ENCODE data around the gene UBE2E2. TPM values are rescaled to one million over a fixed set of nuclear protein-coding genes. Genes with fewer than 3 reads are reported as not detected.

The UBE2E2 gene
- polyA plus RNA-seq, 1 donor (not counting 4 experiments of a cell fraction or from before 2014, with no cell fraction given) = 63.2 TPM

DNA sequence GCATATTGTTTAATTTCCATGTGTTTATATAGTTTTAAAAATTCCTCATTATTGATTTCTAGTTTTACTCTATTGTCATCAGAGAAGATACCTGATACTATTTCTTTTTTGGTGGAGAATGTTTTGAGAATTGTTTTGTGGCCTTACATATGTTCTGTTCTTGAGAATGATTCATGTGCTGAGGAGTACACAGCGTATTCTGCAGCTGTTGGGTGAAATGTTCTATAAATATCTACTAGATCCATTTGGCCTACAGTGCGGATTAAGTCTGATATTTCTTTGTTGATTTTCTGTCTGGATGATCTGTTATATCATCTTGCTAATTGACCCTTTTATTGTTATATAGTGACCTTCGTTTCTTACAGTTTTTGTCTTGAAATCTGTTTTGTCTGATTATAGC lies 109.7 kb downstream of the UBE2E2 start:
- no peak for FAIRE-seq
- Histone ChIP-seq H3K4me1 (ENCODE audit: control insufficient read depth, extremely low read depth, insufficient read depth, low read length) (peaks cover 3% of the 10 kb centered on the region), H3K4me2 (ENCODE audit: control insufficient read depth, extremely low read depth, insufficient read depth, low read depth, low read length) (no peak overlapping the region), H3K36me3 (ENCODE audit: control insufficient read depth in 2 of 2, extremely low read depth in 1 of 2, insufficient read depth in 2 of 2, low read length in 2 of 2) (no peaks in the 10 kb centered on the region), H4K20me1 (ENCODE audit: control insufficient read depth, extremely low read depth, insufficient read depth, low read length) (no peaks in the 10 kb centered on the region), H2AFZ (ENCODE audit: control insufficient read depth, low read length) (no peak overlapping the region), H3K9me3 (ENCODE audit: control insufficient read depth, low read depth, low read length) (peaks cover 4% of the 10 kb centered on the region), H3K9ac (ENCODE audit: control insufficient read depth, extremely low read depth, insufficient read depth, low read length) (no peak overlapping the region), H3K79me2 (ENCODE audit: control insufficient read depth, insufficient read depth, low read length) (peaks cover 14% of the 10 kb centered on the region), H3K27me3 (ENCODE audit: control insufficient read depth, extremely low read depth, insufficient read depth, low read length) (no peaks in the 10 kb centered on the region), H3K4me3 (ENCODE audit: control insufficient read depth in 2 of 3, extremely low read depth in 1 of 3, insufficient read depth in 2 of 3, low read depth in 1 of 3, low read length in 3 of 3) (no peak overlapping the region), H3K27ac (ENCODE audit: control insufficient read depth, insufficient read depth, low read length) (no peak overlapping the region), H3K9me1 (ENCODE audit: control insufficient read depth, extremely low read depth, insufficient read depth, low read length) (no peaks in the 10 kb centered on the region)
- dilution Hi-C loops (cut with MboI; ENCODE audit: extremely low pct_ligation_motif_present, low sequenced_read_pairs) = no loop called here
- no peak for DNase-seq (ENCODE audit: low read depth, low spot score)
- TF ChIP-seq, protein P1, sequence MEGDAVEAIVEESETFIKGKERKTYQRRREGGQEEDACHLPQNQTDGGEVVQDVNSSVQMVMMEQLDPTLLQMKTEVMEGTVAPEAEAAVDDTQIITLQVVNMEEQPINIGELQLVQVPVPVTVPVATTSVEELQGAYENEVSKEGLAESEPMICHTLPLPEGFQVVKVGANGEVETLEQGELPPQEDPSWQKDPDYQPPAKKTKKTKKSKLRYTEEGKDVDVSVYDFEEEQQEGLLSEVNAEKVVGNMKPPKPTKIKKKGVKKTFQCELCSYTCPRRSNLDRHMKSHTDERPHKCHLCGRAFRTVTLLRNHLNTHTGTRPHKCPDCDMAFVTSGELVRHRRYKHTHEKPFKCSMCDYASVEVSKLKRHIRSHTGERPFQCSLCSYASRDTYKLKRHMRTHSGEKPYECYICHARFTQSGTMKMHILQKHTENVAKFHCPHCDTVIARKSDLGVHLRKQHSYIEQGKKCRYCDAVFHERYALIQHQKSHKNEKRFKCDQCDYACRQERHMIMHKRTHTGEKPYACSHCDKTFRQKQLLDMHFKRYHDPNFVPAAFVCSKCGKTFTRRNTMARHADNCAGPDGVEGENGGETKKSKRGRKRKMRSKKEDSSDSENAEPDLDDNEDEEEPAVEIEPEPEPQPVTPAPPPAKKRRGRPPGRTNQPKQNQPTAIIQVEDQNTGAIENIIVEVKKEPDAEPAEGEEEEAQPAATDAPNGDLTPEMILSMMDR (optimal IDR thresholded peaks at IDR 0.05 in 1 of 3, IDR thresholded peaks at IDR 0.05 in 1 of 3, conservative IDR thresholded peaks at IDR 0.05 in 1 of 3; ENCODE audit: extremely low read depth in 1 of 3, insufficient read depth in 2 of 3, low read length in 3 of 3) = no peak

DNA sequence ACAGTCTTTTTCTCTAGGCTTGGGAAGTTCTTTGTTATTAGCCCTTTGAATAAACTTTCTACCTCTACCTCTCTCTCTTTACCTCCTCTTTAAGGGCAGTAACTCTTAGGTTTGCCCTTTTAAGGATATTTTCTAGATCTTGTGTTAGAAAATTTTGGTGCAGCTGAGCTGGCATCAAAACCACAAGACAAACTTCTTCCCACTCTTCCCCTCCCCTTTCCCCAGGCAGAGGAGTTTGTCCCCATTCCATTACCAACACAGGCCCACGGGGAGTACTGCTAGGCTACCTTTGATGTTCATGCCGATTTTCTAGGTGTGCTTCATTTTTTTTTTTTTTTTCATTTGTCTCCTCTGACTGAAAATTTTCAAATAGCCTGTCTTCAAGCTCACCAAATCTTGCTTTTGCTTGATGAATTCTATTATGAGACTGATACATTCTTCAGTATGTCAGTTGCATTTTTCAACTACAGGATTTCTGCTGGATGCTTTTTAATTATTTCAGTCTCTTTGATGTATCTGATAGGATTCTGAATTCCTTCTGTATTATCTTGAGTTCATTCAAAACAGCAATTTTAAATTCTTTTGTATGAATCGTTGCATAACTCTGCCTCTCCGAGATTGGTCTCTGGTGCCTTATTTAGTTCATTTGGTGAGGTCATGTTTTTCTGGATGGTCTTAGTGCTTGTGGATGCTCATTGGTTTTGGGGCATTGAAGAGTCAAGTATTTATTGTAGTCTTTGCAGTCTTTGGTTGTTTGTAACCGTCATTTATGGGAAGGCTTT lies 112.0 kb downstream of the UBE2E2 start:
- no peak overlapping the region for H3K9ac ChIP-seq (ENCODE audit: control insufficient read depth, extremely low read depth, insufficient read depth, low read length)
- FAIRE-seq (no peak), DNase-seq (ENCODE audit: low read depth, low spot score) (no peak)
- no peak overlapping the region for H3K4me2 ChIP-seq (ENCODE audit: control insufficient read depth, extremely low read depth, insufficient read depth, low read depth, low read length)
- no peak overlapping the region for H2AFZ ChIP-seq (ENCODE audit: control insufficient read depth, low read length)
- H3K4me3 ChIP-seq (ENCODE audit: control insufficient read depth in 2 of 3, extremely low read depth in 1 of 3, insufficient read depth in 2 of 3, low read depth in 1 of 3, low read length in 3 of 3) = no peak overlapping the region
- no peaks in the 10 kb centered on the region for H3K27me3 ChIP-seq (ENCODE audit: control insufficient read depth, extremely low read depth, insufficient read depth, low read length)
- TF ChIP-seq, protein P1 (optimal IDR thresholded peaks at IDR 0.05 in 1 of 3, IDR thresholded peaks at IDR 0.05 in 1 of 3, conservative IDR thresholded peaks at IDR 0.05 in 1 of 3; ENCODE audit: extremely low read depth in 1 of 3, insufficient read depth in 2 of 3, low read length in 3 of 3) = no peak
- TF ChIP-seq EZH2 (IDR thresholded peaks at IDR 0.05; ENCODE audit: low read length) = no peak
- no peaks in the 10 kb centered on the region for H3K36me3 ChIP-seq (ENCODE audit: control insufficient read depth in 2 of 2, extremely low read depth in 1 of 2, insufficient read depth in 2 of 2, low read length in 2 of 2)
- no peaks in the 10 kb centered on the region for H3K4me1 ChIP-seq (ENCODE audit: control insufficient read depth, extremely low read depth, insufficient read depth, low read length)
- dilution Hi-C loops (cut with MboI; ENCODE audit: extremely low pct_ligation_motif_present, low sequenced_read_pairs) = no loop called here
- peaks cover 4% of the 10 kb centered on the region for H3K9me3 ChIP-seq (ENCODE audit: control insufficient read depth, low read depth, low read length)
- no peaks in the 10 kb centered on the region for H3K9me1 ChIP-seq (ENCODE audit: control insufficient read depth, extremely low read depth, insufficient read depth, low read length)
- H4K20me1 ChIP-seq (ENCODE audit: control insufficient read depth, extremely low read depth, insufficient read depth, low read length) = no peaks in the 10 kb centered on the region
- peaks cover 14% of the 10 kb centered on the region for H3K79me2 ChIP-seq (ENCODE audit: control insufficient read depth, insufficient read depth, low read length)
- no peak overlapping the region for H3K27ac ChIP-seq (ENCODE audit: control insufficient read depth, insufficient read depth, low read length)

Data from keratinocyte (primary cell).